DMS53 treated with DMSO at 0.1 percent for 48 hours (cell line): ENCODE results near the gene ANGPTL1.

ENCODE experiments used
- DNase-seq: peaks from one replicate; lab custom pipeline; 2025; ENCODE audit not compliant: unreplicated experiment; lab: John Stamatoyannopoulos, UW

The ANGPTL1 gene, protein sequence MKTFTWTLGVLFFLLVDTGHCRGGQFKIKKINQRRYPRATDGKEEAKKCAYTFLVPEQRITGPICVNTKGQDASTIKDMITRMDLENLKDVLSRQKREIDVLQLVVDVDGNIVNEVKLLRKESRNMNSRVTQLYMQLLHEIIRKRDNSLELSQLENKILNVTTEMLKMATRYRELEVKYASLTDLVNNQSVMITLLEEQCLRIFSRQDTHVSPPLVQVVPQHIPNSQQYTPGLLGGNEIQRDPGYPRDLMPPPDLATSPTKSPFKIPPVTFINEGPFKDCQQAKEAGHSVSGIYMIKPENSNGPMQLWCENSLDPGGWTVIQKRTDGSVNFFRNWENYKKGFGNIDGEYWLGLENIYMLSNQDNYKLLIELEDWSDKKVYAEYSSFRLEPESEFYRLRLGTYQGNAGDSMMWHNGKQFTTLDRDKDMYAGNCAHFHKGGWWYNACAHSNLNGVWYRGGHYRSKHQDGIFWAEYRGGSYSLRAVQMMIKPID

DNA sequence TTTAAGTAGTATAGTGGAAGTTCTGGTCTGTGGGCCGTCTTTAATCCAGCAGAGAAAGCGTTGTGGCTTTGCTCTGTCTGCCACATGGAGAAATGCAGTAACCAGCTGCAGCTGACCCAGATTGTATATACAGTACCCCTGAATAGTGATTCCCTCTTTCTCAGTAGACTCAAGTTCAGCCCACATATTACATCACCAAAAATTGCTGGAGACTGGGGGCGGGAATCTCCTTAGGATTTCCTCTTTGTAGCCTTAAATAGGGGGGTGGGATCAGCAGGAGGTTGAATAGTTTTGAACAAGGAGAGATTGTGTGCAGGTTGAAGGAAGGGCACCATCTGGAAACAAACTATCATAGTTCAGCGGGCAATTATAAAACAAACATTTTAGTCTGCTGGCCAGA is at the start of gene ANGPTL1:
Gene ANGPTL1 (minus strand): TSS at position 134 of the 400 bp plus-strand sequence. CDS start 5,301 bp downstream, outside the sequence.
- no peak for DNase-seq

DNA sequence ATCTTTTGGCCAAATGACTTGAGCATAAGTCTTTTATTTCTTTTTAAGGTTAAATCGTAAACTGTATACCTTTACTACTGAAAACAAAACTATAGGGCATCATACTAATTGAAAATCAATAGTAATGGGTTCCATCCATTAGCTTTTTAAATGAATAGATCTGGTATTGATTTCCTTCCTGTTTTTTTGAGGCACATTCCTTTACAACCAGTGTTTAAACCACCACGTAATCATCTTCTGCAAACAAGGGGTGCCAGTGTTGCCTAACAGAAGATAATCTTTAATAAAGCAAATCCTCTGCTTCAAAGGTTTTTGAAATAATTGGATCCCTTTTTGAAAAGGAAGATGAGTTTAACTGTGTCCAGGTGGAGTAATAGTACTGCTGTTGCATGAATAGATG is 48.7 kb upstream of the ANGPTL1 start:
- DNase-seq, result no peak

DNA sequence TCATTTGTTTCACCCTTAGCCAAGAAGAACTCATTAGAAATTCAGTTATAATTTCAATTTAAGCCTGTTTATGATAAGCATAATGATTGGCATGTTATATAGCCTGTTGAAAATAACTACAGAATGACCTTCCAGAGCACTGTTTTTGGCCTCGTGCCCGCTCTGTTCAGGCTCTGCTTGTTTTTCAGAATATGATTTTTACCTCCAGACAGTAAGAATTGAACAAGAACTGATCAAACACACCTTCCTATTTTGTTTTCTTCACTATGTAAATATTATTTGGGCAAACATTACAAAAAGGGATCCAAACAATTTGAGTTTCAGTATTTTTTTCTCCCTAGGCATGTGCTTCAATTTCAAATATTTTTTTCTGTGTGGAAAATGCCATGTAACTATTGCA is 48.1 kb upstream of the ANGPTL1 start:
- no peak for DNase-seq

DNA sequence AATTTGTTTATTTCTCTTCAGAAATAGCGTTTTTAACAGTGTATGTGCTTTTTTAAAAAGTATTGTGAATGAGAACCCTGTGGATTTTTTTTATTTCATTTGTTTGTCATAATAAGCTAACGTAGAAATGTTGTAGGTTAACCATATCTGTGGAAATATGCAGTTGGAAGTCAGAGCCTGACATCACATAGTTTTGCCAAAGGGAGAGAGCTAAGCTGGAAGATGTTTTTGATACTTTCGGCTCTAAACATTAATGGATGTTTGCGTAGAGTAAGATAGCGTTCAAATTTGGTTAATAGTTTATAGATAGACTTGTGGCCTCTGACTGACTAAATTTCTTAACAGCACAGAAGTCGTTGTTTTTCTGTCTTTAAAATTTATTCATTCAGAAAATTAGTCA is 47.4 kb upstream of the ANGPTL1 start:
- no peak for DNase-seq

DNA sequence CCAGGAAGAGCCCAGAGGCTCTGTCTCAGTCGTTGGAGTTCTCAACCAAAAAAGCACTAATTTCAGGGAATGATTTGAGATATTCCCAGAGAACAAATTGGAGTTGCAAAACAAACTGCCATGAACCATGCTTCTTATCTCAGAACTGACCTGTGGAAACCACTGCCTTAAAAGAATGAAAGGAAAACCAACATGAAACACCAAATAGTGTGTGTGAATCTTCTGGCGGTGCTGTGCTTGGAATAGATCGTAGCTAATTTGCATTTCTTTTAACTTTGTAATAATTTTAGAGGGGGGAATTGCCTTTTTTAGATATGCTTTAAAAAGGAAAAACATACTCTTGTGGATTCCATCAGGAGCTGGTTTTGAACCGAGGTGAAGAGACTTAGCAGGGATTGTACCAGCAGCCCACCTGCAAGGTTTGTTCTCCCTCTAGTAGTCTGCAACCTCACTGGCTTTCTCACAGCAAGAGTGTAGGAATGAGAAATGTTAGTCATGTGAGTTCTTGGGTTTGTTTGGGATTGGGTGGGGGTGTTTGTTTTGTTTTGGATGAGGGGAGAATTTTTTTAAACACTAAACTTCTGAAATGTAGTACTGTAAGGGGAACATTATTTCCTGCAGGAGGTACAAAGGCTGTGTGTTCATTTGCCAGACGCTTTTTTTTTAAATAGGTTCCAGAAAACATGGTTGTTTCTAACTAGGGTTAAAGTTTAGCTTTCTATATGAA is 45.7 kb upstream of the ANGPTL1 start:
- no peak for DNase-seq

DNA sequence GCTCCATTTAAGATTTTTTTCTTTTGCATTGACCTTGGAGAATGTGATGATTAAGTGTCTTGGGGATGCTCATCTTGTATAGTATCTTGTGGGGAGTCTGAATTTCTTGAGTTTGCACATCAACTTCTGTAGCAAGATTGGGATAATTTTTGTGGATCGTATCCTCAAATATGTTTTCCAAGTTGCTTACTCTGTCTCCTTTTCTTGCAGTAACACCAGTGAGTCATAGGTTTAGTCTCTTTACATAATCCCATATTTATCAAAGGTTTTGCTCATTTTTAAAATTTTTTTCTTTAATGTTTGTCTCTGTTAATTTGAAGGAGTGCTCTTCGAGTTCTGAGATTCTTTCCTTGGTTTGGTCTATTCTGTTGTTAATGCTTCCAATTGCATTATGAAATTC is 41.7 kb upstream of the ANGPTL1 start:
- DNase-seq, result no peak

DNA sequence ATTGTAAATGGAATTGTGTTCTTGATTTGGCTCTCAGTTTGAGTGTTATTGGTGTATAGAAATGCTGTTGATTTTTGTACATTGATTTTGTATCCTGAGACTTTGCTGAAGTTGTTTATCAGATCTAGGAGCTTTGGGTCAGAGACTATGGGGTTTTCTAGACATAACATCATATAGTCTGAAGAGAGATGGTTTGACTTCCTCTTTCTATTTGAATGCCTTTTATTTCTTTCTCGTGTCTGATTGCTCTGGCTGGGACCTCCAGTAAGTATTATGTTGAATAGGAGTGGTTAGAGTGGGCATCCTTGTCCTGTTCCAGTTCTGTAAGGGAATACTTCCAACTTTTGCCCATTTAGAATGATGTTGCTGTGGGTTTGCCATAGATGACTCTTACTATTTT is 39.1 kb upstream of the ANGPTL1 start:
- no peak for DNase-seq

DNA sequence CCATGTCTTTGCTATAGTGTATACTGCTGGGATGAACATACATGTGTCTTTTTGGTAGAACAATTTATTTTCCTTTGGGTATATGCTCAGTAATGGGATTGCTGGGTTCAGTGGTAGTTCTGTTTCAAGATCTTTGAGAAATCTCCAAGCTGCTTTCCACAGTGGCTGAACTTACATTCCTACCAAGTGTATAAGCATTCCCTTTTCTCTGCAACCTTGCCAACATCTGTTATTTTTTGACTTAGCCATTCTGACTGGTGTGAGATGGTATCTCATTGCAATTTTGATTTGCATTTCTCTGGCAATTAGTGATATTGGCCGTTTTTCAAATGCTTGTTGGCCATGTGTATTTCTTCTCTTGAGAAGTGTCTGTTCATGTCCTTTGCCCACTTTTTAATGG is 37.5 kb upstream of the ANGPTL1 start:
- no peak for DNase-seq

DNA sequence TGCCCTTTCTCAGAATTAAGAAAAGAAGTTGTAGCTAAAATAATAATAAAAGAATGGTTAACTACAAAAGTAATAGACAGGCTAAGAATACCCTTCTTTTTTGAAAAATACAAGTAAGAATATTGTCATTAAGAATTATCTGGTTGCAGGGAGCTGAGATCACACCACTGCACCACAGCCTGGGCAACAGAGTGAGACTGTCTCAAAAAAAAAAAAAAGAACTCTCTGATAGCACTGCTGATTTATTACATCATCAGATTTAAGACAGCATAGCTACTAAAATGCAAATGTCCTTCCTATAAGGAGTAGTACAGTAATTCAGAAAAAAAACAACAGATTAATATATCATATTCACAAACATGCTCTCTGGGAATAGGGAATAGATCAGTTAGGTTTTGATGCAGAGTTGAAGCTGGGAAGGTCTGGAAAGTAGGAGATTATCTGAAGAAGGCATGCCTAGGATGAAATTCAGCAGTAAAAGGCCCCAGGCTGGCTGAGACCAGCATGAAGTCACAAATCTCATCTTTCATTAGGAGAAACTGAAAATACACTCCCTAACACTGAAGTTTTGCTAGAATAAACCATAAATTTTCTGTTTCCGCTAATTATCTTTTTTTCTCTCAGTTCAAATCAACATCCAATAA is 30.7 kb upstream of the ANGPTL1 start:
- no peak for DNase-seq

DNA sequence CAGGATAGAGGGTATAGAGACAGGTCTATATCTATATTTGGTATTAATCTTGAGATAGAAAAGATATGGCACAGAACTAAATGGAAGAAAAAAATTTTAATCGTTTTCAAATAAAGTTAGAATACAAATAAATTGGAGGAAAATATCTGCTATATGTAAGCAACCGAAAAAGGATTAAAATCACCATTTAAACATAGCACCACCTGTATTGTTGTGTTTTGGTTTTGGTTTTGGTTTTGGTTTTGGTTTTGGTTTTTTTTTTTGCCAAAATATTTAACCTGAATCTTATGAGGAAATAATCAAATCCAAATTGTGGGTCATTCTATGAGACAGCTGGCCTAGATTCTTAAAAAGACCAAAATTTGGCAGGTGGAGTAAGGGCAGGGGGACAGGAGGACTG is 28.5 kb upstream of the ANGPTL1 start:
- DNase-seq, result no peak

DNA sequence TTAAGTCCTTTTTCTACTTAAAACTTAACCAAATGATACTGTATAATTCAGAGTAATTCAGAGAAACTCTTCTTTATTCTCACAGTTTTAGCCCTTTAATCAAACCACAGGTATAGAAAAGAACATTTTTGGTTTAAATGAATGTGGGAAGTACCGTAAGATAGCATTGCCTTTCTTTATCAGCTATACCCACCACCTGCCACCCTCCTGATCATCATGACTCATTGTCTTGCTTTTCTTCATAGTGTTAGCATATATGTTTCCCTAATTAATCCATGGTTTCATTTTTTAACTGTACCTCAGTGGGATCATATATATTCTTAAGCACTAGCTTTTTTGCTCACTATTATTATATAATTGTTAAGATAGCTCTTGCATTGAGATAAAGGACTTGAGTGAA is 27.5 kb upstream of the ANGPTL1 start:
- DNase-seq, result no peak

DNA sequence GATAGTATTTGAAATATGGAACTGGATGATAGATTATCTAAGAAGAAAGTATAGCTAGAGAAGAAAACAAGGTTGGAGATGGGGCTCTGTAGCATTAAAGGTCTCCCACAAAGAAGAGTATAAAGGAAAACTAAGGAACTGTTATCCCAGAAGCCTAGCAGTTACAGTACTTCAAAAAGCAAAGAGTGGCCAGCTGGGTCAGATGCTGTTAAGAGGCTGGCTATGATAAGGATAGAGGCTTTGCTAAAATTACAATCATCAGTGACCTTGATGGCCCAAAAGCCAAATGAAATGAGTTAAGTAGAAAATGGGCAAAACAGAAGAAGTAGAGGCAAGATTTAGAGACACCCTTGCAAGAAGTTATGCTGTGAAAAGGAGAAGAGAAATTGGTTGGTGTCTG is 25.1 kb upstream of the ANGPTL1 start:
- no peak for DNase-seq

DNA sequence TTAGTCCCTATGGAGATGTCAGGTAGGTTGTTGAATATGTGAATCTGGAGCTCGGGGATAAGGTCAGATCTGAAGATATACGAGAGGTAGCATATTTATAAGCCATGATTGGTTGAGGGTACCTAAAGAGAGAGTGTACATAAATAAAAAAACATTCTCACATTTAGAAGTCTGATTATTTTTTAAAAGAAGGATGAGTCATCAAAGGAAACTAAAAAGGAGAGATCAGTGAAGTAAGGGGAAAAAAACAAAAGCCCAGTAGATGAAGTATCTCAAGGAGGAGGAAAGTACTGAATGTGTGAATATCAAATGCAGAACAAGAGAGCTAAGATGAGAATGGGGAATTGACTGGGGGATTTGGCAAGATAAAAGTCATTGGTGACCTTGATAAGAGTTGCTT is 15.7 kb upstream of the ANGPTL1 start:
- DNase-seq, result no peak

DNA sequence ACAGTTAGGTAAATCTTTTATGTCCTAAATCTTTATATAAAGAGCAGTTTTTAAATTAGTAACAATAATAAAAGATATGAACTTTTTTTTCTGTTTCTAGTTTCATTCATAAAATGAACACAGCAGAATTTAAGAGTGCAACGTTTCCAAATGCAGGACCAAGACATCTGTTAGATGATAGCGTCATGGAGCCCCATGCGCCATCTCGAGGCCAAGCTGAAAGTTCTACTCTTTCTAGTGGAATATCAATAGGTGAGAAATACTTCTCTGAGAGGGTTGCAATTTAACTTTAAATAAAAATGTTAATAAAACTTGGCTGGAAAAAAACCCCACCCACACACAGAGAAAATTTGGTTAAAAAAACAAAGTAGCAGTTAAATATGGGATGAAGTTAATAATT is 15.0 kb upstream of the ANGPTL1 start:
- DNase-seq, result no peak

DNA sequence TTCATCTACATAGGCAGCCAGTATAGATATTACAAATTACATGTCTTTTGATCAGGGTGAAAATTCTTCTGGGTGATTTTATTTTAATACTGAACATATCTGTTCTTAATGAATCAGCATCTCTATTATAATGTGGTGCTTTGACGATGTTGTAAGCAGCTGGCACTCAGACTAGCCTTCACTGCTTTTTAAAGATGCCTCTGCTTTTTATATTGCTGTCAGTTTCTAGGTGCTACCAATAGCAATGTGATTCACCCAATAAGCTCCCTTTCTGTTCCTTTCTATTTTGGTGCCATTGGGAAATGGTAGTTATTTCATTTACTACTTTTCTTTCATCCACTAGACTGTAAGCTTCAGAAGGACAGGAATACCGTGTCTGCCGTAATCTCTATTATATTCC is 11.1 kb upstream of the ANGPTL1 start:
- no peak for DNase-seq

DNA sequence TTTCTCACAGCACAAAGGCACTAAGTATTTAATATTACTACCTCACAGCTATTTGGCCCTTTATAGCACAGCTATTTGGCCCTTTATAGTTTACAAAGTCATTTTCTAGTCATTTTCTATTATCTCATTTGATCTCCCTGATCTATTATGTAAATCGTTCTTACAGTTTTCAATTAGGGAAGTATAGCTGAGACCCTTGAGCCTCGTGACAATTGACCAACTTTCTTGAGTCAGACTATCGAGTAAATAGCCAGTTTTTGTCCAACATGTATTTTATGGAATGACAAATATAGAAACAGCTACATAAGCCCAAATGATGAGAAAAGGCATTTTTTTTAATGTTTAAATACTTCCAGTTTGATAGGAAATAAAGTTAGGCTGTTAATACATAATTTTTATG is 7.0 kb upstream of the ANGPTL1 start:
- no peak for DNase-seq

DNA sequence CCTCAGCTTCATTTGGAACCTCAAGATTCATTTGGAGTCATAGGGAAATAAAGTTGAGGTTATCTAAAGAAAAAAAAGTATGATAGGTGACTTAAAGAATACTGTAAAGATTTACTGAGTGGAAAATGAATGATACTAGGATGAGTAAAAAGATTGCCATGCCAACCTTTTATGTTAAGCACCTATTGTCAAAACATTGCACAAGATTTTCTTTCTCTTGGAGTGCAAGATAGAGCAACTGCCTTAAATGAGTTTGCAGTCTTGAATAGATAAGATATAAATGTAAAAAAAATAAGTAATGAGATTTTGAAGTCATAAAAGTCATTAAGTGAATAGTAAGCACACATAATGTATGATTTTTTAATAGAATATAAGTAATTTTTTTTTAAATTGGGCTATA is 5.1 kb upstream of the ANGPTL1 start:
- DNase-seq, result no peak

DNA sequence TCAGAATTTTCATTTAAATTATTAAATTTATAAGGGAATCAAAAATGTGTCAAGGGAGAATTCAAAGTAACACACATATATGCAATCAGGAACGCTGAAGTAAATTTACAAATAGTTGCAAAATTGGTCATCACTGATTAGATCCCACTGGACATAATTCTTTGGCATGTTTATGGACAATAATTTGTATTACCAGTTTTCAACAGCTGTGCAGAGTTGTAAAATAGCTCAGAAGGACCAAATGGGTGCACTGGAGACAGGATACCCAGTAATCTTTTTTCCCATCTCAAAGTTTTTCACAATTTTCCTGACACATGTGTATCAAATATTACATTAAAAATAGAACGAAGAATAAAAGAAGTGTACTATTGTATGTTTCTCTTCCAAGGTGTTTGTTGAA is 4.1 kb upstream of the ANGPTL1 start:
- DNase-seq, result no peak

DNA sequence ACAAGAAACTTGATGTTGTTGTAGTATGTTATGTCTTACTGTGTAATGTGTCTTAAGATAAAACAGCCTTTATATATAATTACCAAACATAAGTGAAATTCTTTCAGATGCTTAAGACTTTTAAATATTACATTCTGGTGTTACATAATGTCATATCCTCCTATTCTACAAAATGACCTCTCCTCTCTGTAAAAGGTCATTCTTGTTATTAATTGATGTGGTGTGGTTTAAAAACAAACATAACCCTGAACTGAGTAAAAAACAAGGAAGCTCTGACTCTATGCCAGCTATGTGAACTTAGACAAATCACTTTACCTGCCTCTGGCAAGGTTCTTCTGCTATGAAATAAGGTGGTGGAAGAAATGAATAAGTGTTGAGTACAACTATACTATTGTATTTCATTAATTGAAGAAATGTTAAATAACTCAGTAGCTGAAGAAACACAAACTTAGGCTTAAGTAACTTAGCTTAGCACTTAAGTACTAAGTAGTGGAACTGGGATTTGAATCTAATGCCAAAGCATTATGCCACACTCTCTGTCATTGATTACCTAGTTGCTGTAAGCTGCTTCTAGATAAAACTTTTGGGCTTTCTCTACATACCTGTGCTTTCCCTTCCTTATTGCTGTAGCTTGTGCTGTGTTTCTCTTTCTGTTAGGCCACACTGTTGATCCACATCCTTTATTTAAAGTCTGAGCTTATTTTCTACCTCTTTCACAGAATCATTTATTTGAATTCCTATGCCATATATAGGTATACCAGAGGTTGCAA is 859 bp upstream of the ANGPTL1 start:
- no peak for DNase-seq

DNA sequence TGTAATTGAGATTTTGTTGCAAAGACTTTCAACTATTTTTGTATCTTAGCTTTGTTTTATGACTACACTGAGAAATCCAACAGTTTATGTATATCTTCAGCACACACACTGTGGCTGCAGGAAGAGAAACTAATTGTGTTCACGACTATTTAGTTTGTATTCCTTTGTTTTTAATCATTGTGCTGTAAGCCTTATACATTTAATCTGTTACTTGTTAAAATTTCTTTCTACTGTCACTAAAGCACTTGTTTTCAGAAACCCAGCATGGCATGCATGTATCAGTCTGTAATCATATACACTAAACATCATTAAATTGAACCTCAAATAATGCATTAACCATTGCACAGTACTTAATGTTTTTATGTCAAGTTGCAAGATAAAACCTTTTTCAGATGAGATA is 656 bp downstream of the ANGPTL1 start:
- no peak for DNase-seq

DNA sequence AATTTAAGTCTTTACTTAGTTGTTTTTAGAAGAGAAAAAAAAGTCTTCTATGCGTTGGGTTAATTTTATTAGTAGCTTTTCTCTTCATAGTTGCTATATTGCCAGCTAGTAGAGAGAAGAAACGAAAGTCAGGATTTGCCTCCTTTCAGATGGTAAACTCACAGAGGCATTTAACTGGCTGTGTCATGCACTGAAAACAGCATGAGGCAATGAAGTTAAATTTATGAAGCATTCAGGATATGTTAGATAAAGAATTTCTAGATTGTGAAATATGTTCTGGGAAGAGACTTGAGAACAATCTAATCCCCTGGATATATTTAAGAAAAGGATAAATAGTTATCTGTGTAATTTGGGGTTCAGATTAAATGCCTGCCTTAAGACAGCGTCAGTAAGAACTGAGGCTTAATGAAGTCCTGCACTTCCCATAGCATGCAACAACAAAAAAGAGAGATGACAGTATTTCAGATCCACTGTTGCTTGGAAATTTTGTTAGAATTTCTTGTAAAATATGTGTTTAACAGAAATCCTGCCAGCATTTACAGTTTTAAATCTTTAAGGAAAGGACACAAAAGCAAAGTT is 1.7 kb downstream of the ANGPTL1 start:
- DNase-seq, result no peak
